CMK (cell line): ENCODE measurements around the gene TRIM5.

Experiments used
- DNase-seq: peaks from one replicate; pipeline ENCODE4 v3.0.0-alpha.2; 2010; ENCODE audit warnings: low read depth

Gene TRIM5

DNA sequence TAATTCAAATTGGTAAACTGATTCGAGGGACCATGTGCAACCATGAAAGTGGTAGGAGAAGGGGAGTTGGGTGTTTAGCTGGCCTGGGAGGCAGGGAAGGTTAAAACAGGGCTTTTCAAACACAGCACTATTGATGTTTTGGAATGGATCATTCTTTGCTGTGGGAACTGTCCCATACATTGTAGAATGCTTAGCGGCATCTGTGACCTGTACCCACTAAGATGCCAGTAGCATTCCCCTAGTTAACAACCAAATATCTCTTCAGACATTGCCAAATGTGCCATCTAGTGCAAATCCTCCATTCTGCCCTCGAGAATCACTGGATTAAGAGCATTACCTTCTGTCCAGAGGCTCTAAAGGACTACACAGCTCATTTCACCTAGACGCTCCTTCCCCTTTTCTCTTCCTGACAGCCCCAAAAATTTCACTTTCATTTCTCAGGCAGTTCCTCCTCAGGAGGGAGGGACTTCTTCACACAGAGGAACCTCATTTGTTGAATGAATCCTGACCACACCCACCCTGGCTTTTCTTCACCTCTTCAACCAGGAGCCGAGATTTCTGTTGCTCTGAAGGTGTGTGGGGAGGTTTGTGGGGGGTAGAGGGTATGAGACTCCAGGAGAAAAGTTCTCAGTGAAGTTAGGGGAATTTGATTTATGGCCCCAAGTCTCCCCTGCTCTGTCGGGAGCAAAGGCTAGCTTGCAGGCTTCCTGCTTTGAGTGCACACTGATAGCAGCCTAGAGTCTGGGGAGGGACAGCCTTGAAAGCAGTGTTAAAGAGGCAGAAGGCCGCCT lies 60.2 kb downstream of the TRIM5 start, which contains the start of gene TRIM34:
Gene TRIM34 (plus strand): TSS at position 513 of the 791 bp plus-strand sequence. CDS start 7,331 bp downstream, outside the sequence.
- no peak for DNase-seq

DNA sequence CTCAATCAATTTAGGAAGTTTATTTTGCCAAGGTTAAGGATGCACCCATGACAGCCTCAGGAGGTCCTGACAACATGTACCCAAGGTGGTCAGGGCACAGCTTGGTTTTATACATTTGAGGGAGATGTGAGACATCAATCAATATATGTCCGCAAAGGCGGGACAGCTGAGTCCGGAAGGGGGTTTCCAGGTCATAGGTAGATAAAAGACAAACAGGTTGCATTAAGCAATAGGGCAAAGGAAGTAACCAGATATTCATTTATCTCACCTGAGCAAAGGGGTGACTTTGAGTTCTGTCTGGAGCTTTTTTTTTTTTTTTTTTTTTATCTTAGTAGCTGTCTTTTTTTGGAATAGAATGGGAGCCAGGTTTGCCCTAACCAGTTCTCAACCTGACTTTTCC lies 62.1 kb downstream of the TRIM5 start:
- DNase-seq, result no peak

DNA sequence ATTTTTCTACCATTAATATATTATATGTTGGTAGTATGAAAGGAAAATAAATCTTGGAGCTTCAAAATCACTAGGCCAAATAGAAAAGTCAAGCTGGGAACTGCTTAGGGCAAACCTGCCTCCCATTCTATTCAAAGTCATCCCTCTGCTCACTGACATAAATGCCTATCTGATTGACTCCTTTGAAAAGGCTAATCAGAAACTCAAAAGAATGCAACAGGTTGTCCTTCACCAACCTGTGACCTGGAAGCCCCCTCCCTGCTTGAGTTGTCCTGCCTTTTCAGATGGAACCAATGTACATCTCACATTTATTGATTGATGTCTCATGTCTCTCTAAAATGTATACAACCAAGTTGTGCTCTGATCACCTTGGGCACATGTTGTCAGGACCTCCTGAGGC lies 63.3 kb downstream of the TRIM5 start:
- DNase-seq, result no peak

DNA sequence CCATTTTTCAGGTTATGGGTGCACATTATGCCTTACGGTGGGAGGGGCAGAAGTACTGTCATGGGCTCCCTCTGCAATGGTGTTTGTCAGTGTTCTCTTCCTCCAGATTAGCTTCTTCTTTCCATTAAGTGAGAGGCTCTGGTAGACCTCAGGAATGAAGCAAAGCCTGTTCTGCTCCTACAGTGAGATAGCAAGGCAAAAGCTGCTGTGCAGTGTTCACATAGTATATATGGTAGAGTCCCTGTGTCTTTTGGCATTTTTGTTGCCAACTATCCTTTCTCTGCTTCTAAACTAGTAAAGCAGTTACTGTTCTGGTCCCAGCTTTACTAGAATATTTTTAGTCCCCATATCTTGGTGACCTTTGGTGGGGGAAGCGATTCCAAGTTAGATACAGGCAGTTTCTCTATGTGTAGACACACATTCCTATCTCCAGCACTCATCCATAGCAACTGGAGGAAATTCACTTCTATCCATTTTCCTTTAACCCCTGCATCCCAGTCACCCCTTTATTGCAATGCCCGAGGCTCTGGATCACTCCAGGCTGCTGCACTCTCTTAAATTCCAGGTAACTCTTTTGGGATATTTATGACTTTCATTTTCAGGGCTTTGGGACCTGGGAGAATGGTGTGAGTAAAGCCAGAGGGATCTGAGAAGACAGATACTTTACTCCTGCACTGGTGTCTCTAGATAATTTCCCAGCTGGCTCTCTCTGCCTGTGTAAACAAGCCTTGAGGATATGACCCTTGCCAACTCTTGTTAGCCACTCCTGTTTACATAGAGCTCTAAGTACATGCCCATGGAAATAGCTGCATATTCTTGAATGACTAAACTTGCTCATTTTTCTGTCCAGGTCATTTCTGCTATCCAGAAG lies 64.0 kb downstream of the TRIM5 start:
- DNase-seq, result no peak

GRCh38 chr11:5618807-5619206 lies 66.1 kb downstream of the TRIM5 start:
- DNase-seq, result no peak
